HG02588 (cell line): ENCODE results near the gene DLG4.

ENCODE experiments used
- ATAC-seq: cut with Tn5 transposase; IDR thresholded peaks from one replicate; pipeline ENCODE4 v1.9.1; 2021; ENCODE audit warnings: mild to moderate bottlenecking, moderate library complexity; ENCODE audit not compliant: unreplicated experiment

The DLG4 gene

GRCh38 chr17:7233701-7234082 is 14.1 kb upstream of the DLG4 start:
- ATAC-seq: no peak

- no peak for ATAC-seq
Observed at GRCh38 chr17:7232114-7232513, 12.5 kb upstream of the DLG4 start.

GRCh38 chr17:7229504-7229903 is 9.9 kb upstream of the DLG4 start:
- no peak for ATAC-seq

GRCh38 chr17:7228920-7229319 is 9.3 kb upstream of the DLG4 start:
- ATAC-seq: no peak

- ATAC-seq: no peak
Observed at GRCh38 chr17:7226721-7227710, 7.4 kb upstream of the DLG4 start.

- ATAC-seq: no peak
Observed at GRCh38 chr17:7225711-7226331, 6.2 kb upstream of the DLG4 start.

- no peak for ATAC-seq
Observed at GRCh38 chr17:7224661-7225111, 5.0 kb upstream of the DLG4 start.

- ATAC-seq: no peak
Observed at GRCh38 chr17:7224110-7224509, 4.5 kb upstream of the DLG4 start.

- ATAC-seq: no peak
Observed at GRCh38 chr17:7223375-7223774, 3.7 kb upstream of the DLG4 start.

- ATAC-seq: no peak
Observed at GRCh38 chr17:7222972-7223292, 3.3 kb upstream of the DLG4 start.

GRCh38 chr17:7222093-7222971 is 2.7 kb upstream of the DLG4 start:
- no peak for ATAC-seq

GRCh38 chr17:7221278-7222092 is 1.8 kb upstream of the DLG4 start:
- no peak for ATAC-seq

- ATAC-seq: no peak
Observed at GRCh38 chr17:7220593-7221277, 1.1 kb upstream of the DLG4 start.

GRCh38 chr17:7219229-7219811 is 316 bp downstream of the DLG4 start:
- no peak for ATAC-seq

GRCh38 chr17:7218758-7219157 is 878 bp downstream of the DLG4 start:
- ATAC-seq: no peak

GRCh38 chr17:7218166-7218565 is 1.5 kb downstream of the DLG4 start:
- ATAC-seq: no peak

- ATAC-seq: no peak
Observed at GRCh38 chr17:7217113-7217987, 2.3 kb downstream of the DLG4 start.

GRCh38 chr17:7216242-7217112 is 3.2 kb downstream of the DLG4 start:
- ATAC-seq: no peak
